Renal pelvis (tissue), 4 donors: ENCODE data around the gene SNED1. TPM values are rescaled to one million over a fixed set of nuclear protein-coding genes. Genes with fewer than 3 reads are reported as not detected.
A peak's percentile ranks its signal among the peaks of the same experiment; 100 is the strongest.

Experiments used
- DNase-seq: peaks from one replicate; pipeline ENCODE4 v3.0.0-alpha.2; 2013
- polyA plus RNA-seq, 3 donors: library from polyadenylated mRNA; unstranded; fragments of 120-200 nt; gene quantifications; one replicate each; pipeline ENCODE4 v1.2.1, GENCODE V29; 2013; ENCODE audit not compliant: insufficient read length in 3 of 3

Gene SNED1
- polyA plus RNA-seq, 3 donors, result 7.6 to 11.0 (median 10.6) TPM

DNA sequence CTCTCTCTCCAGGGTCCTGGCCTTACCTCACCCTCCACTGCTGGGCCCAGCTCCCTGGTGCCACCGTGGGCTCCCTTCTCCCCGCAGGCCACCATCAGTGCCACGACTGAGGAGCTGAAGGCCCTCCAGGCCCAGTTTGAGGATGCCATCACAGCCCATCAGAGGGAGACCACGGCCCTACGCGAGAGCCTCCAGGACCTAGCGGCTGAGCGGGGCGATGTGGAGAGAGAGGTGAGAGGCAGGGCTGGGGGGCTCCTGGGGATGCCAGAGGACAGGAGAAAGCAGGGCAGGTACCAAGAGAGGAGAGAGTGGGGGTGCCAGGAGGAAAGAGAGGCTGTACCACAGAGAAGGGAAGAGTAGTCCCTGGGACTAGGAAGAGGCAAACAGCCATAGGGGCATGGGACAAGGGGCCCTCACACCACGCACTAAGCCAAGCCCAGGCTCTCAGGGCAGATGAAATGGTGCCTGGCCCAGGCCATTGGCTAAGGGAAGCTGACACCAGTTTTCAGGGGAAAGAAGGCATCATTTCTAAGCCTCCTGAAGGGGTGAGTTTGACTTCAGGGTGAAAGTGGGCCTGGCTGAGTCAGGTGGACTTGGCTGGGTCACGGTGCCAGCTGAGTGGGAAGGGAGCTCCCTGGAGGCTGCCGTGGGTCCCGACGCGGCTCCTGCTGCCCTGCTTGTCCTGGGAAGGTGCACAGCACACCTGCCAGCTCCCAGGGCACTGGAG lies 39.0 kb upstream of the SNED1 start:
- no peak for DNase-seq

- no peak for DNase-seq
Observed at GRCh38 chr2:240959941-240960308, 38.5 kb upstream of the SNED1 start.

- DNase-seq, result peak; percentile 85
Observed at GRCh38 chr2:240960309-240960970, 38.0 kb upstream of the SNED1 start.

- peak; percentile 62 for DNase-seq
Observed at GRCh38 chr2:240960971-240961876, 37.2 kb upstream of the SNED1 start.

DNA sequence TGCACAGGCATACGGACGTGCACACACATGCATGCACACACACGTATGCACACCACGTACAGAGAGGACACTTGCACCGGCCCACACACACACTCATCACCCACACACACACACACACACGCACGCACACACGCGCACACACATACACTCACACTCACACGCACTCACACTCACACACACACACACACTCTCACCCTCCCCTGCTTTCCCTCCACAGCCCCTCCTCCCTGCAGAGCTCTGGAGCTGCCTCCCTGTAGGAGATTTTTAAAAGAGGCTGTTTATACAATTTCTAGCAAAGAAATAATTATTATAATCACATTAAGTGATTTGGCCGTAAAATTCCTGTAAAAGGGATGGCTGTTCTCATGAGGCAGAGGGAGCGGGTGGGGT lies 36.5 kb upstream of the SNED1 start:
- DNase-seq, result no peak

DNA sequence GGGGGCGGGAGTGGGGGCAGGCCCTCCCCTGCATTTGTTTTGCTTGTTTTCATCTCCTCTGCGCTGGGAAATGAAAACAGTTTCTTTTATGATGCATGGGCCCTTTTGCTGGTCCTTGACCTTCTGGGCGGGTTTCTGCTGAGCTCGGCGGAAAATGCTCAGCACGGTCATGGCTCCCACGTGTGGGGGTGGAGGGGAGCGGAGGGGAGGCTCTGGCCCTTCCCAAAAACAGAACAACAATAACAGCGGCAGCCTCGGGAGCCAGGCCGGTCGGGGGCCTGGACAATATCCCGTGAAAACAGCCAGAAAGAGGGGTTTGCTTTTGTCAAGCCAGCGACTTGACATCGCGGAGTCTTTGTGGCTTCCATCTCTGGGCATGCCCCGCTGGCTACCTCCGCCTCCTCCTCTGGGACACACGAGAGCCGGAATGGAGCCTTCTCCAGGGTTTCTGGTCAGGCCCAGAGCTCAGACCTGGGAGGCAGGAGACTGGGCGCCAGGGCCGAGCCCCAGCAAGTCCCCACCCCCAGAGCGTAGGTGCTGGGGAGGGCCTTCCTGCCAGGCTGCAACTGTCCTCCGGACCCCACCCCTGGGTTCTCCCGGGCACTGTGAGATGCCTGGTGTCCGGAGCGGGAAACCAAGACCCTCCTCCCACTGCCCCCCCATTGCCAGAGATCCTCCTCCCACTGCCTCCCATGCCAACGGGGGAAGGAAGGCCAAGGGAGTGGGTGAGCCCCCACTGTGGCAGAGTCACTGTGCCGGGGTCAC lies 35.9 kb upstream of the SNED1 start:
- DNase-seq, result peak; percentile 88

DNA sequence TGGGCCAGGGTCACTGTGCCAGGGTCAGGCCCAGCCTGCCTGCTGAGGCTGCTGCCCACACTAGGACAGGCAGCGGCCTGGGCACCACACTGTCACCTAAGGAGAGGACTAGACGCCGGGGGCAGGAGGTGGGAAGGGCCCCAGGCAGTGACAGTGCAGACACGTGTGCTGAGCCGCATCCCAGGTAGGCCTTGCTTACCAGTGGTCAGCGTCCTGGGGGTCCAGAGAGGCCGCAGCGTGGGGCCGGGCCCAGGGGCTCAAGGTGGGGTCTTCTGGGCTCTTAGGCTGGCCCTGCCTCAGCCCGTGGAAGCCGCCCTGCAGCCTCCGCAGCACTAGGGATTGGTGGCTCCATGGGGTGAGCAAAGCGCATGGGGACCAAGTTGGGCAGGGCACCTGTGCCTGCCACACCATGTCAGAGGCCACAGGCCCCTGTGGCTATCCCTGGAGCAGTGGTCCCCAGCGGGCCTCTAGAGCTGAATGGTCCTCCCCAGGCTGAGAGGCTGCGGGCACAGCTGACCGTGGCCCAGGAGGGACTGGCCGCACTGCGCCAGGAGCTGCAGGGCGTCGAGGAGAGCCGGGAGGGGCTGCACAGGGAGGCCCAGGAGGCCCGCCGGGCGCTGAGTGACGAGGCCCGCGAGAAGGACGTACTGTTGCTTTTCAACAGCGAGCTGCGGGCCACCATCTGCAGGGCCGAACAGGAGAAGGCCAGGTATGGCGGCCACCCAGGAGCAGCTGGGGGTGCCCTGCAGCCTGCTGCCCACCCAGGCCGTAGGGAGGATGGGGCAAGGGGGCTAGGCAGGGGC lies 35.2 kb upstream of the SNED1 start:
- DNase-seq, result no peak

- no peak for DNase-seq
Observed at GRCh38 chr2:240963868-240964703, 34.3 kb upstream of the SNED1 start.

DNA sequence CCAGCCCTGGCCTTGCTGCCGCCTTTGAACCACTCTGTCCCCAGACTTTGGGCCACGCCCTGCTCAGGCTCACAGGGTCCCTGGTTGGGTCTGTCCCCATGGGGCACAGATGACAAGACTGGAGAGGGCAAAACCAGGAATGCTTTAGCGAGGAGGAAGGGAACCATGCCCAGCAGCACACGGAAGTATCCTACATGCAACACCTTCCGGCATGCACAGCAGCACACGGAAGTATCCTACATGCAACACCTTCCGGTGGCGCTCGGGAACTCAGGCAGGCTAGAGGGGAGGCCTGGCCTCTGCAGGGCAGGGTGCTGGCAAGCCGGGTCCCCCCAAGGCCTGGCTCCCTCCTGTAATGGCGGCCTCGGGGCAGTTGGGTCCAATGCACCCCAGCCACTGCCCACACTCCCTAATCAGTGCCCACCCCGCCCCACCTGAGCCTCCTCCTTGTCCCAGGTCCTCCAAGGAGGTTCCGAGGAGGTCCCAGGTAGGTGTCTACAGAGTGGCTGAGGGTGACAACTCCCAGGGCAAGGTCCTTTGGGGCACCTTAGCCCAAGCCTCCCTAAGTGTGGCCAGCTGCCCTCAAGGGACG lies 33.6 kb upstream of the SNED1 start:
- DNase-seq, result no peak

DNA sequence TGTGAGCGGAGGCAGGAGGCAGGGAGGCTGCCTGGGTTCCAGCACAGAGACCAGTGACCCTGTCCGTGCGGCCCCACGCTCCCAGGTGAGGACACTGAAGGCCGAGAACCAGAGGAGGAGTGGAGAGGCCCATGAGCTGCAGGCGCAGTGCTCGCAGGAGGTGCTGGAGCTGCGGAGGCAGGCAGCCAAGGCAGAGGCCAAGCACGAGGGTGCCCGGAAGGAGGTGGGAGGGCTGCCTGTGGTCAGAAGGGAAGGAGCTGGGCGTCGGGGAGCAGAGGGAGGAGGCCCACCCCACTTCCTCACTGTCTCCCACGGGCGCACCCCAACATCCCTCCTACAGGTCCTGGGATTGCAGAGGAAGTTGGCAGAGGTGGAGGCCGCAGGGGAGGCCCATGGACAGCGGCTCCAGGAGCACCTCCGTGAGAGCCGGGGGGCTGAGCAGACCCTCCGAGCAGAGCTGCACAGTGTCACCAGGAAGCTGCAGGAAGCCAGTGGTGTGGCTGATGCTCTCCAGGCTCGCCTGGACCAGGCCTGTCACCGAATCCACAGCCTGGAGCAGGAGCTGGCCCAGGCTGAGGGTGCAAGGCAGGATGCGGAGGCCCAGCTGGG lies 33.0 kb upstream of the SNED1 start:
- DNase-seq, result no peak

DNA sequence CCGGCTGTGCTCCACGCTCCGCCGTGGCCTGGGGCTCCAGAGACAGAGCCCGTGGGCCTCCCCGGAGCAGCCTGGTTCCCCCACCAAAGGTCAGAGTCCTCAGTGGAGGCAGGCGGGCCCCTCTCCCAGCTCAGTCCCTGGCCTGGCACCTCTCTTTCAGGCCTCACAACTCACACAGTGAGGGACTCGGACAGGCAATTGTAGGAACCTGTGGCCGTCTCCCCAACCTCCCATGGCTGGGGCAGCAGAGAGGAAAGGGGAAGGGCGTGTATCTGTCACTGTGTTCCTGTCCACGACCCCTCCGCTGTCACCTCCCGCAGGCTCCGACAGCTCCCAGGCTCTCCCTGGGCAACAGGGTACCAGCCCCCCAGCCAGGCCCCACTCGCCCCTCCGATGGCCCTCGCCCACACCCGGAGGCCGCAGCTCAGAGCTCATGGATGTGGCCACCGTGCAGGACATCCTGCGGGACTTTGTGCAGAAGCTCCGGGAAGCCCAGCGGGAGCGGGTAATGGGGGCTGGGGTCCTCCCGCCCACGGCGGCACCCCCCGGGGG lies 32.4 kb upstream of the SNED1 start:
- DNase-seq, result no peak

GRCh38 chr2:240966457-240966905 lies 31.9 kb upstream of the SNED1 start:
- no peak for DNase-seq

DNA sequence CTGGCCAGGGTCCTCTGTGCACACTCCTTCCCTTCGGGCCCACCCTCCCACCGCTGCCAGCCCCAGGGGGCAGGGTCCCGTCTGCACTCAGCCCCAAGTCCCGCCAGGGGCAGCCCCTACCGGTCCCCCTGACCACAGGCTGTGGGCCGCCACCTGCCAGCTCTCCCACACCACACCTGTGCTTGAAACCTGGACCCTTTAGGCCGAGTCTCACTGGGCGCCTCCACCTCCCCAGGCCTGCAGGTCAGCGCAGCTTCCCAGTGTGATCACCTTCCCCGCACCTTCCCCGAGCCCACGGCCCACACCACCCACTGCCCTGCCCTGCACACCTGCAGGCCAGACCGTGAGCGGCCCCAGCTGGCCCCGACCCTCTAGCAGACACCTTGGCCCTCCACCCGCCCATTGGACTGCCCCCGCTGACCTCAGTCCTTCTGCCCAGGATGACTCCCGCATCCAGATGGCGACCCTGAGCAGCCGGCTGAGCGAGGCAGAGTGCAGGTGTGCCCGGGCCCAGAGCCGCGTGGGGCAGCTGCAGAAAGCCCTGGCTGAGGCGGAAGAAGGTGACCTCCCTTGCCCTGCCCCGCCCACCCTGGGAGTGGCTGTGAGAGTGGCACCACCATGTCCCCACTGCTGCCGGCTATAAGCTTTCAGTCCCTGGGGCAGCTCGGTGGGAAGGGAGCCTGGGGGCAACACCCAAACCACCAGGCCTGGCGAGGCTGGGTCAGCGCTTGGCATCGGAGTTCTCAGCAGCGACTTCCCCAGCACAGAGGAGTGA lies 31.3 kb upstream of the SNED1 start:
- no peak for DNase-seq

DNA sequence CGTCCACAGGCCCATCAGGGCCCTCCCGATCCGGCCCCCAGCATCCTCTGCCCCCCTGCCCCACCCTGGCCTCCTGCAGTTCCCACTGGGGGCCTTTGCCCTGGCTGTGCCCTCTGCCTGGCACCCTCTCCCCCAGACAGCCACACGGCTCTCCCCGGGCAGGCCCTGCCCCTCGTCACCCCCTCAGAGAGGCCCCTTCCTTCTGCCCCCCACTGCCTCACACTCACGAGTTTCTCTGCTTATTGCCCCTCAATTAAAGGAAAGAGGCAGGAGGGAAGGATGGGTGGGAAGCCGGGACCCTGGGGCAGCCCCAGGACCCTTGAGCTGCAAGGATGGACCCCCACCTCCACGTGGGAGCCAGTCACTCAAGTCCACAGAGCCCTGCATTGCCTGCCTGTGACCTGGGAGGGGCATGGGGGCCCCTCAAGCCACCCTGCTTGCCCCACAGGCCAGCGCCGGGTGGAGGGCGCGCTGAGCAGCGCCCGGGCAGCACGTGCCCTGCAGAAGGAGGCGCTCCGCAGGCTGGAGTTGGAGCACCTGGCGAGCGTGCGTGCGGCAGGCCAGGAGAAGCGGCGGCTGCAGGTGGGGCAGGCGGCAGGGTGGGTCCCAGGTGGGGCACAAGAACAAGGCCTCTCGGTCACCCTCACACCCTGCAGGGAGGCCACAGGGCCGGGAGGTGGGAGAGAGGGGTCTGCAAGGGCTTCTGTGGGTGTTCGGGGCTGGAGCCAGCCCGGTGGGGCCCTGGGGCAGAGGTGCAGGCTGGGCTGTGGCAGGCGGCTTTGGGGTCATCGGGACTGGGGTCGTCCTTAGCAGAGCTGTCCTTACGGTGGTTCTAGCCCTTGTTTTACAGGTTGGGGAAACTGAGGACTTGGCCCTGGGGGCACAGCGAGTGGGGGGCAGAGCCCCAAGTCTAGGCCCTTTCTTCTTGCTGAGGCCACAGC lies 30.5 kb upstream of the SNED1 start:
- no peak for DNase-seq

DNA sequence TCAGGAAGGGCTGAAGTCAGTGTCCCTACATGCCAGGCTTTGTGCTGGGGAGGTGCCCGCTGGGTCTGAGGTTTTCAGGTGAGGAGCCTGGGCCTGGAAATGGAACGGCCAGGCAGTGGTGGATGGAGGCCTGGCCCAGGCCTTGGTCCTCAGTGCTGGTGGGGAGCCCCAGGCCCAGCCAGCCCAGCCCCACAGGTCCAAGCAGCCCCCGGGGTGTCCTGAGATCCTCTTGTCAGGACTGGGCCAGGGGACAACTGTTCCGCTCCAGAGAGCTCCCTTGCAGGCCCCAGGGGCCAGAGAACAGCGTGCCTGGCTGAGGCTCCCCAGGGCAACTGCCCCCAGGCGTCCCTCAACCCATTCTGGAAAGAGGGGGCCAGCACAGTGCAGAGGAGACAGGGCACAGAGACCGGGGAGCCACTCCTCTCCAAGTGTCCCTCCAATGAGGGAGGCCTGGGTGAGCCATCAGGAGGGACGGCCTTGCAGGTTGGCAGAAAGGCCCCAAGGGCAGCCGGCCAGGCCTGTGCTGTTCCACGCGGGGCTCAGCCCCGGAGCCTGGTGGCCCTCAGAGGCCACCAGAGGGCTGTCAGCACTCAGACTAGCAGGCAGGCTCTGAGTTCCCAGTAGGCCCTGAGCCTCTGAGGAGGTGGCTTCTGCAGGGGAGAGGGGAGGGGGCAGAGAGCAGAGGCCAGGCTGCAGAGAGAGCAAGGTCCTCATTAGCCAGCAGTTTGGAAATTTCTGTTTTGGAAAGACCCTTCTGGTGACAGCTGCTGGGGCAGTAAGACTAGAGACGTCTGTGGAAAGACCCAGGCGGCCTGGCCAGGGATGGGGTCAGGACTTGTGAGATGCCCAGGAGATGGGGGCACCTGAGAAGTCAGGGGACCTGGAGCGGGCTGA lies 29.4 kb upstream of the SNED1 start:
- DNase-seq, result no peak

GRCh38 chr2:240970104-240970503 lies 28.3 kb upstream of the SNED1 start:
- no peak for DNase-seq
